HCT116 (cell line): ENCODE measurements around the gene CLDN20. TPM values are rescaled to one million over a fixed set of nuclear protein-coding genes. Genes with fewer than 3 reads are reported as not detected.

Experiments
- ATAC-seq: fragments of 200-7000 bp; cut with Tn5 transposase; 2 replicates; pipeline ENCODE4 v1.9.1; 2020; ENCODE audit warnings: mild to moderate bottlenecking, moderate library complexity
- BruUV-seq: library from RNA; stranded (reverse); fragments of 400-500 nt; replicated peaks from 2 replicates; lab custom pipeline; 2021; lab: Mats Ljungman, UMichigan
- CTCF ChIA-PET: fragments of 300-600 bp; sonication (Branson Sonifier 250); formaldehyde crosslinking; loops from one replicate; lab custom pipeline; 2021; ENCODE audit warnings: antibody characterized with exemption; lab: Charles Lee
- POLR2A ChIA-PET: fragments of 300-600, 350-600 bp; sonication (Branson Sonifier 250); formaldehyde crosslinking; loops from one replicate; lab custom pipeline; 2021; ENCODE audit warnings: antibody characterized with exemption; lab: Charles Lee
- RAD21 ChIA-PET, 2 experiments: fragments of 300-600 bp; sonication (Branson Sonifier 250); formaldehyde crosslinking; loops; one replicate each; lab custom pipeline; 2023; ENCODE audit warnings: low total read pairs in 2 of 2; ENCODE audit not compliant: uncharacterized antibody in 2 of 2, unreplicated experiment in 2 of 2, low non-redundant PET in 1 of 2; lab: Charles Lee
- DNase-seq: peaks from one replicate; pipeline ENCODE4 v3.0.0-alpha.2; 2010; ENCODE audit warnings: low read depth, low spot score
- H2AFZ ChIP-seq: fragments of 200-600 bp; shearing (Covaris generic), sonication (generic); 2 replicates; pipeline ENCODE4 v1.6.1; 2017; ENCODE audit warnings: low read depth, mixed run types, mixed read lengths, antibody characterized with exemption, low read length; ENCODE audit not compliant: poor library complexity, severe bottlenecking
- H3K27ac ChIP-seq: 2 replicates; pipeline ENCODE4 v1.5.1; 2012; ENCODE audit warnings: low read depth, low read length
- H3K27me3 ChIP-seq: fragments of 200-600 bp; sonication (generic); 2 replicates; pipeline ENCODE4 v1.6.1; 2016; ENCODE audit warnings: mixed run types, low read length, mixed read lengths; ENCODE audit not compliant: insufficient read depth
- H3K36me3 ChIP-seq, 2 experiments: fragments of 200-500 bp in 1 of 2; fragments of 200-600 bp in 1 of 2; sonication (Bioruptor generic) in 1 of 2; sonication (generic) in 1 of 2; 2 replicates each; pipeline versions ENCODE4 v1.5.1 to v1.6.1; 2014 to 2016; ENCODE audit warnings: low read length in 2 of 2, inconsistent platforms in 1 of 2, mixed read lengths in 1 of 2, mixed run types in 1 of 2; ENCODE audit not compliant: insufficient read depth in 2 of 2, control insufficient read depth in 1 of 2
- H3K4me1 ChIP-seq, 2 experiments: fragments of 200-600 bp in 1 of 2; sonication (generic) in 1 of 2; 2 replicates each; pipeline versions ENCODE4 v1.5.1 to v1.6.1; 2012 to 2017; ENCODE audit warnings: low read length in 2 of 2, inconsistent platforms in 1 of 2, mild to moderate bottlenecking in 1 of 2, mixed read lengths in 1 of 2, mixed run types in 1 of 2, moderate library complexity in 1 of 2; ENCODE audit not compliant: insufficient read depth in 2 of 2, control insufficient read depth in 1 of 2
- H3K4me2 ChIP-seq: fragments of 200-600 bp; sonication (generic); 2 replicates; pipeline ENCODE4 v1.6.1; 2017; ENCODE audit warnings: mixed run types, low read length, mixed read lengths
- H3K4me3 ChIP-seq, 2 experiments: fragments of 200-600 bp in 1 of 2; sonication (generic) in 1 of 2; replicated peaks in 1 of 2; 2 replicates each; pipeline ENCODE4 v1.5.1; 2011 to 2016; ENCODE audit warnings: low read length in 2 of 2, control low read depth in 1 of 2, low read depth in 1 of 2, mild to moderate bottlenecking in 1 of 2, mixed read lengths in 1 of 2, mixed run types in 1 of 2
- H3K79me2 ChIP-seq: fragments of 200-600 bp; sonication (generic); 2 replicates; pipeline ENCODE4 v1.6.1; 2017; ENCODE audit warnings: mild to moderate bottlenecking, mixed run types, low read length, moderate library complexity, mixed read lengths; ENCODE audit not compliant: insufficient read depth
- H3K9ac ChIP-seq: fragments of 200-600 bp; sonication (generic); 2 replicates; pipeline ENCODE4 v1.6.1; 2016; ENCODE audit warnings: low read length, mixed read lengths
- H3K9me2 ChIP-seq: fragments of 200-600 bp; sonication (generic), shearing (Covaris generic); 2 replicates; pipeline ENCODE4 v1.6.1; 2017; ENCODE audit warnings: mixed run types, mild to moderate bottlenecking, moderate library complexity; ENCODE audit not compliant: insufficient read depth
- H3K9me3 ChIP-seq, 2 experiments: fragments of 200-500 bp in 1 of 2; fragments of 200-600 bp in 1 of 2; sonication (Bioruptor generic) in 1 of 2; sonication (generic) in 1 of 2; 2 replicates each; pipeline ENCODE4 v1.6.1; 2014 to 2017; ENCODE audit warnings: low read length in 2 of 2, mixed read lengths in 2 of 2, inconsistent platforms in 1 of 2, low read depth in 1 of 2, mild to moderate bottlenecking in 1 of 2, mixed run types in 1 of 2, moderate library complexity in 1 of 2; ENCODE audit not compliant: control insufficient read depth in 1 of 2, insufficient read depth in 1 of 2
- H4K20me1 ChIP-seq: fragments of 200-600 bp; sonication (generic), shearing (Covaris generic); 2 replicates; pipeline ENCODE4 v1.6.1; 2017; ENCODE audit warnings: mixed run types, mild to moderate bottlenecking, moderate library complexity; ENCODE audit not compliant: insufficient read depth
- CBX3 ChIP-seq: IDR thresholded peaks from 2 replicates; pipeline ENCODE4 v1.6.1; 2012; ENCODE audit warnings: low read depth
- CEBPB ChIP-seq: IDR thresholded peaks from 2 replicates; pipeline ENCODE4 v1.6.1; 2012; ENCODE audit warnings: low read depth
- CTCF ChIP-seq, 3 experiments: fragments of 200-600 bp in 1 of 3; sonication (generic) in 1 of 3; IDR thresholded peaks in 2 of 3; conservative IDR thresholded peaks in 1 of 3; 2 replicates each; pipeline ENCODE4 v1.5.1; 2012 to 2017; ENCODE audit warnings: low read depth in 2 of 3, low read length in 2 of 3, antibody characterized with exemption in 1 of 3, borderline replicate concordance in 1 of 3, control low read depth in 1 of 3, mild to moderate bottlenecking in 1 of 3, mixed read lengths in 1 of 3, mixed run types in 1 of 3, moderate library complexity in 1 of 3; ENCODE audit not compliant: insufficient read depth in 1 of 3
- ELF1 ChIP-seq: IDR thresholded peaks from 2 replicates; pipeline ENCODE4 v1.6.1; 2012; ENCODE audit warnings: low read depth, borderline replicate concordance
- POLR2AphosphoS5 ChIP-seq: IDR thresholded peaks from 2 replicates; pipeline ENCODE4 v1.6.1; 2011; ENCODE audit warnings: mild to moderate bottlenecking, low read depth, low read length, moderate library complexity
- SIN3A ChIP-seq: IDR thresholded peaks from 2 replicates; pipeline ENCODE4 v1.6.1; 2012; ENCODE audit warnings: low read depth
- TCF7L2 ChIP-seq: IDR thresholded peaks from 2 replicates; pipeline ENCODE4 v1.7.0; 2011; ENCODE audit warnings: borderline replicate concordance, inconsistent platforms; ENCODE audit not compliant: insufficient read depth, insufficient read length; ENCODE audit errors: extremely low read depth
- YY1 ChIP-seq: IDR thresholded peaks from 2 replicates; pipeline ENCODE4 v1.6.1; 2011; ENCODE audit warnings: low read length, low read depth, moderate library complexity, mild to moderate bottlenecking; ENCODE audit not compliant: insufficient replicate concordance; ENCODE audit errors: extremely low read depth
- intact Hi-C: fragments of 100-400 bp; cut with micrococcal nuclease; formaldehyde crosslinking; loops from 2 replicates; pipeline ENCODE4 v1.10.0; 2022
- total RNA-seq: library from RNA; stranded (reverse); gene quantifications from one replicate; pipeline ENCODE4 v1.2.1, GENCODE V29; 2021; ENCODE audit not compliant: unreplicated experiment
- TF ChIP-seq, protein P1 (sequence below): IDR thresholded peaks from 2 replicates; pipeline ENCODE4 v1.6.1; 2011; ENCODE audit warnings: mild to moderate bottlenecking, low read length, moderate library complexity; ENCODE audit not compliant: insufficient replicate concordance; ENCODE audit errors: extremely low read depth
- TF ChIP-seq, protein P2 (sequence below): IDR thresholded peaks from 2 replicates; pipeline ENCODE4 v1.6.1; 2012

CLDN20 gene
- total RNA-seq, 1 experiment from 2014 or later: not detected

DNA sequence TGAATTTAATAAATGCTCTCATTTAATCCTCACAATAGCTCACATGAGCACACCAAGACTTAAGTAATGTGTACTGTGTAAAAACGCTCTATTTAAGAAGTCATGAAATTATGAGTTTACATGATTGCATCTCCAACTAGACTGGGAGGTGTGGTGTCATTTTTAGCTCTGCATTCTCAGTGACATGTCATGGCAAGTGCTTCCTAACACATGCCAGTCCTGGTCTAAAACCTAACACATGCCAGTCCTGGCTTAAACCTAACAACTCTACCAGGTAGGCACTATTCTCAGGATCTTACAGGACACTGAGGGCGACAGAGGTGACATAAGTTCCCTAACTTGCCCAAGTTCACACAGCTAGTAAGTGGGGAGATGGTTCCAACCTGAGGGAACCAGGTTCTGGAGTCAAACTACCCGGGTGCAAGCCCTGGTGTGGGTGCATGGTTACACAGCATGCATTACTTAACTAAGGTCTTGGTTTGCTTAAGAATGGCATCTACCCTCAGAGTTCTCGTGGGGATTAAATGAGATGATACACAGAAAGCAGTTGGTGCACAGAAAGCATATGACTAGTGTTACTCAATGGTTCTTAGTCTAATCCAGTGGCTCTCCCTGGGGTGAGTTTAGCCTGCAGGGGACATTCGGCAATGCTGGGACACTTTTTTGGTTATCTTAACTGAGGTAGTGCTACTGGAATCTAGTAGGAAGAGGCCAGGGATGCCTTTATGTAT, 14.7 kb downstream of the CLDN20 start:
- Histone ChIP-seq H3K79me2 (no peaks in the 10 kb centered on the region; the same call in 1 of the 2 replicates), H3K36me3 (peaks cover 0 to 6% of the 10 kb centered on the region in 2 experiments; a peak in 1 of 4 replicates), H3K27me3 (no peaks in the 10 kb centered on the region), H3K9me2 (no peaks in the 10 kb centered on the region), H3K4me3 (no peak overlapping the region), H4K20me1 (no peaks in the 10 kb centered on the region), H2AFZ (no peak overlapping the region), H3K9me3 (no peaks in the 10 kb centered on the region), H3K9ac (no peak overlapping the region), H3K4me2 (no peak overlapping the region), H3K27ac (no peak overlapping the region), H3K4me1 (peaks cover 1 to 8% of the 10 kb centered on the region in 2 experiments)
- BruUV-seq: no TSS peak
- ATAC-seq (no peak), DNase-seq (no peak)
- RAD21 ChIA-PET: no interaction called here
- POLR2A ChIA-PET: no interaction called here
- CTCF ChIA-PET: no interaction called here
- intact Hi-C loops: no loop called here
- TF ChIP-seq, protein P1, sequence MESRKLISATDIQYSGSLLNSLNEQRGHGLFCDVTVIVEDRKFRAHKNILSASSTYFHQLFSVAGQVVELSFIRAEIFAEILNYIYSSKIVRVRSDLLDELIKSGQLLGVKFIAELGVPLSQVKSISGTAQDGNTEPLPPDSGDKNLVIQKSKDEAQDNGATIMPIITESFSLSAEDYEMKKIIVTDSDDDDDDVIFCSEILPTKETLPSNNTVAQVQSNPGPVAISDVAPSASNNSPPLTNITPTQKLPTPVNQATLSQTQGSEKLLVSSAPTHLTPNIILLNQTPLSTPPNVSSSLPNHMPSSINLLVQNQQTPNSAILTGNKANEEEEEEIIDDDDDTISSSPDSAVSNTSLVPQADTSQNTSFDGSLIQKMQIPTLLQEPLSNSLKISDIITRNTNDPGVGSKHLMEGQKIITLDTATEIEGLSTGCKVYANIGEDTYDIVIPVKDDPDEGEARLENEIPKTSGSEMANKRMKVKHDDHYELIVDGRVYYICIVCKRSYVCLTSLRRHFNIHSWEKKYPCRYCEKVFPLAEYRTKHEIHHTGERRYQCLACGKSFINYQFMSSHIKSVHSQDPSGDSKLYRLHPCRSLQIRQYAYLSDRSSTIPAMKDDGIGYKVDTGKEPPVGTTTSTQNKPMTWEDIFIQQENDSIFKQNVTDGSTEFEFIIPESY: no peak
- TF ChIP-seq CEBPB (no peak), TCF7L2 (no peak), YY1 (no peak), CBX3 (no peak), CTCF (IDR thresholded peaks at IDR 0.05 in 2 of 3, conservative IDR thresholded peaks at IDR 0.05 in 1 of 3; ENCODE audit: borderline replicate concordance in 1 of 3, insufficient read depth in 1 of 3, low read depth in 2 of 3, low read length in 2 of 3) (no peak), SIN3A (no peak), ELF1 (no peak), POLR2AphosphoS5 (no peak)
- TF ChIP-seq, protein P2, sequence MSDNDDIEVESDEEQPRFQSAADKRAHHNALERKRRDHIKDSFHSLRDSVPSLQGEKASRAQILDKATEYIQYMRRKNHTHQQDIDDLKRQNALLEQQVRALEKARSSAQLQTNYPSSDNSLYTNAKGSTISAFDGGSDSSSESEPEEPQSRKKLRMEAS: no peak
